GM04503 (cell line): Measurements from ENCODE around the gene HSPG2.
"Not testable (repeated sequence)": the region's sequence is repeated elsewhere in the genome, so short reads cannot be mapped to it uniquely, and the experiment has no call there.

Source experiments
- DNase-seq: peaks from one replicate; pipeline ENCODE4 v3.0.0-alpha.2; 2012; ENCODE audit warnings: low read depth

The HSPG2 gene

GRCh38 chr1:21843208-21843607, 93.9 kb downstream of the HSPG2 start:
- DNase-seq, result no peak

DNA sequence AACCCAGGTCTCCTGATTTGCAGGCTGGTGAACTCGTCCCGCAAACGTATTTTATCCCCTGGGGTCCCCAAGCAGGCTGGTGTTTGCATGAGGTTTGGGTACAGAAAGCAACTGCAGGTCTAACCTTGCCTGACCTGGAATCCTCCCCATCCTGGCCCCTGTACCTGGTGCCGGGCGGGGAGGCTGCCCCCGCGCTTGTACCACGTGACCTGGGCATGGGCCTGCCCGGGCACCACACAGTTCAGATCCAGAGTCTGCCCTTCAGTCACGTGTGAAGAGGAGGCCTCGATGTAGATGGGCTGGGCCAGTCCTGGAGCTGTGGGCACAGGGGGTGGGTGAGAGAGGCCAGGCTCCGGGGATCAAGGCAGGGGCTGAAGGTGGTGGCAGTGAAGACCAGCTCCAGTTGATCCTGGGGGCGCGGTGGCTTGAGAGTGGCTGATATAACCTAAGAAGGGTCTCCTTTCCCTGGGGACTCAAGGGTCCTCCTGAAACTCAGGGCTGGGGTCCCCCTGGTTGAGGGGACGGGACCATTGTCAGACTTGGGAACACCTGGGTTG, 94.4 kb downstream of the HSPG2 start:
- no peak for DNase-seq

- no peak for DNase-seq
These were observed 95.2 kb downstream of the HSPG2 start for GRCh38 chr1:21841852-21842466.

DNA sequence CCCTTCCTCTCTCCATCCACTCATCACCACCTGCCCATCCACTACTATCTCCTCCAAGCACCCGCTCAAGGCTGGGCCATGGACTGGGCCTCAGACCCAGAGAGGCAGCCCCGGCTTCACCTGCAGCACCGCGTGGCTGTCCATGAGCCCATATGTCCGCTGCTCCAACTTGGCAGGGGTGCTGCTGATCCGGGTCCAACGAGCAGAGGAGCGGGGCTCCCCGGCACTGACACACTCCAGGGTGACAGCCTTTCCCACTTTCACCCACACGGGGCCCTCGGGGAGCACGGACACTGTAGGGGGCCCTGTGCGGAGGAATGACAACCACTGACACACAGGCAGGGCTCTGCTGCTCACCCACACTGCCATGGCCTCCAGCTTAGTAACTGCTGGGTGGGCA, 96.1 kb downstream of the HSPG2 start:
- DNase-seq, result no peak

GRCh38 chr1:21839337-21840037, 97.6 kb downstream of the HSPG2 start:
- DNase-seq, result no peak

- DNase-seq, result no peak
These were observed 98.6 kb downstream of the HSPG2 start for GRCh38 chr1:21838359-21839157.

- DNase-seq, result no peak
These were observed 99.6 kb downstream of the HSPG2 start for GRCh38 chr1:21837476-21837875.

GRCh38 chr1:21836729-21837128, 100.4 kb downstream of the HSPG2 start:
- no peak for DNase-seq

DNA sequence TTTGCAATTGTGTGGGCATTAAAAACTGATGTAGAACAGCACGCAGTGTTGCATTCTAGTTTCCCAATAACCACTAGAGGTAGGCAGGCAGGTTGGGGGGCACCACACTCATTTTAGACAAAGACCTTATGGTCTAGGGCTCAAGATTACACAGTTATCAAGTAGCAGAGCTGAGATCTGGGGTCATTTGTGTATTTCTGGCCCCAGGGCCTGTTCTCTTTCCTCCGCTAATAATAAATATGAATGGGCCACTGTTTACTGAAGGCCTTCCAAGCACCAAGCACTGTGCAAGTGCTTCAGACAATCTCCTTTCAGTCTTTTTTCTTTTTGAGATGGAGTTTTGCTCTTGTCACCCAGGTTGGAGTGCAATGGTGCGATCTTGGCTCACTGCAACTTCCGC, 101.1 kb downstream of the HSPG2 start:
- no peak for DNase-seq

- DNase-seq, result no peak
These were observed 102.4 kb downstream of the HSPG2 start for GRCh38 chr1:21834666-21835065.

DNA sequence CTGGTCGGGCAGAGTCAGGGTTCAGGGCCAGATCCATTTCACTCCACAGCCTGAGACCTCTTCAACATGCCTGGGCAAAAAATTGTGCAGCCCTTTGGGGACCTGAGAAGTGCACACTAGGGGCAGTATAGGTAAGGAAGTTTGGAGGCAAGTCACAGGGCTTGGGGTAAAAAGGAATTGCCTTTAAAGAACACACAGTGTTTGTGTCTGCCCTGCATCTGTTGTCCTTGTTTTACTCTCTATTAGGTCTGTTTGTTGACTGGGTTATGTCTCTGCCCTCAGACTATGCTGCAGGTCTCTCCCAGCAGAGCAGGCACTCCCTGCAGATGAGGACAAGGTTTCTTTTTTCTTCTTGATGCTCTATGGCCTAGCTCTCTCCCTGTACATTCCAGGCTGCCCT, 103.0 kb downstream of the HSPG2 start:
- DNase-seq, result no peak

GRCh38 chr1:21833392-21833976, 103.6 kb downstream of the HSPG2 start:
- no peak for DNase-seq

DNA sequence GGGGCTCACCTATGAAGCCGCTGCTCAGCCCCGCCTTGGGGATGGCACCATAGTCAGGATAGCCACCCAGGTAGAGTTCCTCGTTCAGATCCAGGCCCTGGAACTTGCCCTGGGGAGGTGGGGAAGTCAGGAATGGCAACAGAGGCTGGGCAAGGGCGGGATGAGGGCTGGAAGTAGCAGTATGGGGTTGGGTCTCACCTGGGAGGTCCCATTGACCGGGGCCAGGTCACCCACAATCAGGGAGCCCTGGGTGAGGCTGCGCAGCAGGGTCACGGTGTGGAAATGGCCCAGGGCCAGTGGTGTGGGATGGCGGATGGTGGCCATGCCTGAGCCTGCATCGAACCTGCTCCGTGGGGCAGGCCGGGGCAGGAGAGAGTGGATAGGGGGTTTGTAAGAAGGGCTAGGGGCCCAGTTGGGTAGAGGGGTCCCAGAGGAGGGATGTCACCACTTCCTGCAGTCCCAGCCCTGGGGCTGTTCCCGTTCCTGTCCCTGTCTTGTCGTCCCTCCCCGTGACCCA, 105.6 kb downstream of the HSPG2 start:
- no peak for DNase-seq

GRCh38 chr1:21830792-21831453, 106.2 kb downstream of the HSPG2 start:
- no peak for DNase-seq

GRCh38 chr1:21829294-21829693, 107.8 kb downstream of the HSPG2 start:
- DNase-seq, result no peak

- DNase-seq, result no peak
These were observed 108.5 kb downstream of the HSPG2 start for GRCh38 chr1:21828506-21829210.

DNA sequence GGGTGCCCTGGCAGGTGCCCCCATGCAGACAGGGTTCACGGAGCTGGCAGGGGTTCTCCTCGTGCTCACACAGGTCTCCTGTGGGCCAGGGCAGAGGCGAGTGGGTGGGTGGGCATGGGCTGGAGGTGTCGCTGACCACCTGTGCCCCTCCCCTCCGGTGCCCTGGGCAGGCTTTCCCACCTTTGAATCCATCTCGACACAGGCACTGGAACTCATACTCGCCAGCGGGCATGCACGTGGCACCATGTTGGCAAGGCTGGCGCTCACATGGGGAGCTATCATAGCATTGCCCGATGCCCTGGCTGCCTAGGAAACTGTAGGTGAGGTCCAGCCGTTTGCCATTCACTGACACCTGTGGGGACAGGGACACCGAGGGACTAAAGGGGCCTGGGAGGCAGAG, 109.0 kb downstream of the HSPG2 start:
- no peak for DNase-seq

- DNase-seq, result no peak
These were observed 109.9 kb downstream of the HSPG2 start for GRCh38 chr1:21827141-21827679.

- DNase-seq, result not testable (repeated sequence)
These were observed 110.4 kb downstream of the HSPG2 start for GRCh38 chr1:21826694-21827093.

- DNase-seq, result no peak
These were observed 111.7 kb downstream of the HSPG2 start for GRCh38 chr1:21825393-21825792.

DNA sequence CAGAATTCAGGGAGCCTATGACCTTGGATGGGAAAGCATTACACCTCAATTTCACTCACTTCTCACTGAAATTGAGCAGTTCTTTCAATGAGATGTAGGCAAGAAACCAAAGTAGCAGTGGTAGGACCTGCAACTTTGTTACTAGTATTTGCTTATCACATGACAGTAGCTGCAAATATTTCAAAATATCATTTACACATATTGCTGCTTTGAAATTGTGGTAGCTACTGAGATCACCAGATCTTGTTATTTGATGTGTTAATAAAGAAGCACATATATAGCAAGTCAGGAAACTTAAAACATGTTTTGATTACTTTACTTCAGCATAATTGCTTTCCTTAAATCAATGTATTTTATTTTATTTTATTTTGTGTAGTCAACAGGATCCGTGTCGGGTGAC, 112.2 kb downstream of the HSPG2 start:
- no peak for DNase-seq
